HL-60 (cell line): Measurements from ENCODE around the gene SNRNP40.

ENCODE experiments used
- DNase-seq, 2 experiments: peaks; one replicate each; pipeline ENCODE4 v3.0.0-alpha.2; 2010 to 2020; ENCODE audit warnings: low read depth in 1 of 2, low spot score in 1 of 2
- H3K27ac ChIP-seq: fragments of 250-450 bp; sonication (Bioruptor Pico); replicated peaks from 2 replicates; pipeline ENCODE4 v1.5.1; 2020; ENCODE audit warnings: mild to moderate bottlenecking, moderate library complexity
- H3K27me3 ChIP-seq: fragments of 250-450 bp; sonication (Bioruptor Pico); 2 replicates; pipeline ENCODE4 v1.5.1; 2021; ENCODE audit warnings: mild to moderate bottlenecking, moderate library complexity; ENCODE audit not compliant: insufficient read depth, poor library complexity, severe bottlenecking
- H3K4me3 ChIP-seq: replicated peaks from 2 replicates; pipeline ENCODE4 v1.5.1; 2011; ENCODE audit warnings: mild to moderate bottlenecking, control low read depth, low read length; ENCODE audit not compliant: insufficient read depth
- GABPA ChIP-seq: IDR thresholded peaks from 2 replicates; pipeline ENCODE4 v1.6.1; 2012; ENCODE audit warnings: low read depth
- POLR2AphosphoS5 ChIP-seq: IDR thresholded peaks from 2 replicates; pipeline ENCODE4 v1.6.1; 2012; ENCODE audit warnings: low read depth
- REST ChIP-seq: IDR thresholded peaks from 2 replicates; pipeline ENCODE4 v1.6.1; 2012; ENCODE audit warnings: low read depth; ENCODE audit not compliant: insufficient replicate concordance
- SPI1 ChIP-seq: IDR thresholded peaks from 2 replicates; pipeline ENCODE4 v1.6.1; 2012; ENCODE audit warnings: low read depth, mild to moderate bottlenecking, borderline replicate concordance
- TF ChIP-seq, protein P1 (sequence below): IDR thresholded peaks from one replicate; pipeline ENCODE4 v1.5.1; 2011; ENCODE audit warnings: low read length, control low read depth, inconsistent platforms; ENCODE audit not compliant: insufficient read depth

SNRNP40 gene

DNA sequence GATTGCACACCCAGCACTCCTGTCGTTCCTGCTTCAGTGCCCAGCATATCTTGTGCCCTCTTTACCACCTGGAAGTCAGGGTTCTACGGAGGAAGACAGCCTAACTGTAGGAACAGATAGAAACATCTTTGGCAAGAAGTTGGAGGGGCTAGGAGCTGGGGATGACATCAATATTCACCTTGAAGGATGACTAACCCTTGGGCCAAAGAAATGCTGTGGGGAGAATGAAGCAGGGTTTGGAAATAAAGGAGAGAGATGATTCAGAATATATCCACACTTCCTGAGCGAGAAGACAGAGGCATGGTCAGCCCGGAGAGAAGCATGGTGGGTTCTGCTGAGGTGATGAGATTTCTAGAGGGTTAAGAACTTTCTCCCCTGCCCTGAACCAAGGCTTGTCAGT lies 52.3 kb downstream of the SNRNP40 start:
- H3K4me3 ChIP-seq: no peak overlapping the region
- DNase-seq: no peak
- H3K27ac ChIP-seq: no peak overlapping the region
- TF ChIP-seq POLR2AphosphoS5 (no peak), GABPA (no peak), SPI1 (no peak)
- peaks cover 15% of the 10 kb centered on the region for H3K27me3 ChIP-seq

GRCh38 chr1:31243501-31244286 lies 52.9 kb downstream of the SNRNP40 start:
- H3K27ac ChIP-seq: no peak overlapping the region
- DNase-seq: no peak
- H3K4me3 ChIP-seq: no peak overlapping the region
- H3K27me3 ChIP-seq: peaks cover 20% of the 10 kb centered on the region
- TF ChIP-seq SPI1 (no peak), GABPA (no peak), POLR2AphosphoS5 (no peak), REST (no peak)
- TF ChIP-seq, protein P1, sequence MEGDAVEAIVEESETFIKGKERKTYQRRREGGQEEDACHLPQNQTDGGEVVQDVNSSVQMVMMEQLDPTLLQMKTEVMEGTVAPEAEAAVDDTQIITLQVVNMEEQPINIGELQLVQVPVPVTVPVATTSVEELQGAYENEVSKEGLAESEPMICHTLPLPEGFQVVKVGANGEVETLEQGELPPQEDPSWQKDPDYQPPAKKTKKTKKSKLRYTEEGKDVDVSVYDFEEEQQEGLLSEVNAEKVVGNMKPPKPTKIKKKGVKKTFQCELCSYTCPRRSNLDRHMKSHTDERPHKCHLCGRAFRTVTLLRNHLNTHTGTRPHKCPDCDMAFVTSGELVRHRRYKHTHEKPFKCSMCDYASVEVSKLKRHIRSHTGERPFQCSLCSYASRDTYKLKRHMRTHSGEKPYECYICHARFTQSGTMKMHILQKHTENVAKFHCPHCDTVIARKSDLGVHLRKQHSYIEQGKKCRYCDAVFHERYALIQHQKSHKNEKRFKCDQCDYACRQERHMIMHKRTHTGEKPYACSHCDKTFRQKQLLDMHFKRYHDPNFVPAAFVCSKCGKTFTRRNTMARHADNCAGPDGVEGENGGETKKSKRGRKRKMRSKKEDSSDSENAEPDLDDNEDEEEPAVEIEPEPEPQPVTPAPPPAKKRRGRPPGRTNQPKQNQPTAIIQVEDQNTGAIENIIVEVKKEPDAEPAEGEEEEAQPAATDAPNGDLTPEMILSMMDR: no peak

- TF ChIP-seq REST (no peak), SPI1 (no peak)
- DNase-seq: no peak
- no peak overlapping the region for H3K27ac ChIP-seq
- H3K4me3 ChIP-seq: no peak overlapping the region
- H3K27me3 ChIP-seq: peaks cover 32% of the 10 kb centered on the region
Measured at GRCh38 chr1:31241321-31241720, 55.3 kb downstream of the SNRNP40 start.

DNA sequence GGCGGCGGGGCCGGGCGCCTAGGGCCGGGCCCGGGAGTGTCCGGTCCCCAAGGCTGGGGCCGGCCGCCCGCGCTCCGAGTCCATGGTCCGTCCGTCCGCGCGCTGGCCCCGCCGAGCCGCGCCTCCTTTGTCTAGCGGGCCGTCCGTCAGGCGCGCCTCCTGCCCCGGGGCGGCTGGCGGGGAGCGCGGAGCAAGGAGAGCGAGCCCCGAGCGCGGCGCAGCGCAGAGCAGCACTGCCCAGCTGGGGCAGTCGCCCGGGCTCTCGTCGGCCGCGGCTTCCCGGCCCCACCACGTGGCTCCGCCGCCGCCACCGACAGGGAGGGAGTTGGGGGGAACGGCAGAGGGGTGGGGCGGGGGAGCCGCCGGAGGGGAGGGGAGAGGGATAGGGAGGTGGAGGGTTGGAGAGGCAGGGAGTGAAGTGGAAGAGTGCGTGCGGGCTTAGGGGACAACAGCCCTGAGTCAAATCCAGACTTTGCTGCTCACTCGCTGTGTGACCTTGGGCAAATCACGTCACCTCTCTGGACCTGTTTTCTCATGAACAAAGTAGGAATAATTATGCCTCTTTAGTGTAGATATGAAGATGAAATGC lies 56.8 kb downstream of the SNRNP40 start, which contains the start of gene NKAIN1:
NKAIN1 (minus strand) TSS at position 235 of the 589 bp plus-strand sequence. CDS start 340 bp downstream, outside the sequence.
- Histone ChIP-seq H3K4me3 (no peak within 1 kb of the TSS; the same call in 1 of the 2 replicates), H3K27me3 (peaks cover 32% of the 10 kb centered on the region), H3K27ac (no peak within 1 kb of the TSS)
- TF ChIP-seq REST (no peak), SPI1 (no peak), POLR2AphosphoS5 (no peak), GABPA (no peak)
- TF ChIP-seq, protein P1: no peak
- DNase-seq: no peak
